GM19099 (cell line): ENCODE results near the gene OR51B5.

ENCODE experiments used
- POLR2A ChIP-seq: IDR thresholded peaks from 3 replicates; pipeline ENCODE4 v1.6.1; 2011; ENCODE audit warnings: low read depth; ENCODE audit not compliant: insufficient read length; ENCODE audit errors: extremely low read depth

OR51B5 gene

GRCh38 chr11:5293028-5293427 lies 50.3 kb downstream of the OR51B5 start:
- no peak for TF ChIP-seq POLR2A
